Activated B cell treated with CpG ODN at 0.5 μM for 24 hours (primary cell): ENCODE results near the gene SAE1. TPM values are rescaled to one million over a fixed set of nuclear protein-coding genes. Genes with fewer than 3 reads are reported as not detected.
A peak's percentile ranks its signal among the peaks of the same experiment; 100 is the strongest.
"Not testable (repeated sequence)": the region's sequence is repeated elsewhere in the genome, so short reads cannot be mapped to it uniquely, and the experiment has no call there.

Experiments used
- ATAC-seq: fragments of 200-7000 bp; cut with Tn5 transposase; one replicate; pipeline ENCODE4 v1.10.0; 2021; ENCODE audit warnings: low read depth, mild to moderate bottlenecking, moderate library complexity
- CTCF ChIA-PET: fragments of 350-600 bp; sonication (Branson Sonifier 250); formaldehyde crosslinking; loops from one replicate; lab custom pipeline; 2021; ENCODE audit warnings: antibody characterized with exemption; lab: Charles Lee
- POLR2A ChIA-PET: fragments of 350-600 bp; sonication (Branson Sonifier 250); formaldehyde crosslinking; loops from one replicate; lab custom pipeline; 2021; ENCODE audit warnings: antibody characterized with exemption; lab: Charles Lee
- DNase-seq: peaks from one replicate; pipeline ENCODE4 v3.0.0; 2022
- H3K27ac Mint-ChIP-seq: one replicate; pipeline ENCODE4 v1.8.0; 2020; ENCODE audit warnings: mixed read lengths
- H3K27me3 Mint-ChIP-seq: one replicate; pipeline ENCODE4 v1.8.0; 2021; ENCODE audit warnings: mixed read lengths
- H3K36me3 Mint-ChIP-seq: one replicate; pipeline ENCODE4 v1.8.0; 2021; ENCODE audit warnings: low read depth, mixed read lengths
- H3K4me1 Mint-ChIP-seq: one replicate; pipeline ENCODE4 v1.8.0; 2021; ENCODE audit warnings: mixed read lengths
- H3K4me3 Mint-ChIP-seq: one replicate; pipeline ENCODE4 v1.8.0; 2020; ENCODE audit warnings: mild to moderate bottlenecking, mixed read lengths
- H3K9me3 Mint-ChIP-seq: one replicate; pipeline ENCODE4 v1.8.0; 2020; ENCODE audit warnings: mixed read lengths
- CTCF ChIP-seq: fragments of 200-600 bp; IDR thresholded peaks from one replicate; pipeline ENCODE4 v1.8.0; 2022; ENCODE audit warnings: antibody characterized with exemption, mild to moderate bottlenecking
- intact Hi-C: fragments of 100-400 bp; cut with micrococcal nuclease; formaldehyde crosslinking; loops from one replicate; pipeline ENCODE4 v1.15.1; 2024
- total RNA-seq: library from RNA; stranded (reverse); gene quantifications from 2 replicates; pipeline ENCODE4 v1.2.3, GENCODE V29; 2022

The SAE1 gene
- total RNA-seq, 1 donor from 2014 or later, result 67.4 TPM

- POLR2A ChIA-PET, result interaction anchor here (0.6 to 6.4 kb wide), 5 partner anchors 9 to 134 kb away, joined by 3 to 152 read pairs (median 4); partner anchors contain the start of genes CCDC9 and ZC3H4
- H3K4me3 Mint-ChIP-seq, result no peak overlapping the region
- intact Hi-C loops, result loop anchor here (1.0 kb wide), 2 partner anchors 168 to 234 kb away; no protein-coding TSS in a partner anchor
Measured at GRCh38 chr19:47247308-47247990, 116.8 kb downstream of the SAE1 start.

GRCh38 chr19:47253016-47253415 is 122.4 kb downstream of the SAE1 start:
- intact Hi-C loops, H3K4me3 Mint-ChIP-seq: not testable (repeated sequence)

More at GRCh38 chr19:47247308-47247990, 116.8 kb downstream of the SAE1 start:
- peak overlapping the region; percentile 62 for H3K27ac Mint-ChIP-seq
- peaks cover 20% of the 10 kb centered on the region for H3K4me1 Mint-ChIP-seq
- H3K9me3 Mint-ChIP-seq, result no peaks in the 10 kb centered on the region
- peaks cover 8% of the 10 kb centered on the region for H3K27me3 Mint-ChIP-seq
- H3K36me3 Mint-ChIP-seq, result no peaks in the 10 kb centered on the region
- peak; percentile 57 for TF ChIP-seq CTCF
- CTCF ChIA-PET, result interaction anchor here (0.7 to 6.8 kb wide), 12 partner anchors 9 to 651 kb away, joined by 3 to 378 read pairs (median 4); partner anchors contain the start of genes CCDC9 and SAE1
- ATAC-seq (no peak), DNase-seq (peak; percentile 75)

GRCh38 chr19:47253467-47253881 is 122.8 kb downstream of the SAE1 start:
- no peak for DNase-seq
- TF ChIP-seq CTCF, result no peak

More at GRCh38 chr19:47253016-47253415, 122.4 kb downstream of the SAE1 start:
- not testable (repeated sequence) for DNase-seq, H3K27me3 Mint-ChIP-seq, H3K27ac Mint-ChIP-seq, ATAC-seq, H3K9me3 Mint-ChIP-seq
- POLR2A ChIA-PET, result interaction anchor here (0.6 kb wide), 1 partner anchor 1060 kb away, joined by 3 read pairs; no protein-coding TSS in a partner anchor
- H3K36me3 Mint-ChIP-seq, result peaks cover 17% of the 10 kb centered on the region
- peaks cover 17% of the 10 kb centered on the region for H3K4me1 Mint-ChIP-seq
- CTCF ChIA-PET, result interaction anchor here (1.8 kb wide), 1 partner anchor 9 kb away, joined by 9 read pairs; no protein-coding TSS in a partner anchor

GRCh38 chr19:47253970-47254369 is 123.3 kb downstream of the SAE1 start:
- peaks cover 24% of the 10 kb centered on the region for H3K4me1 Mint-ChIP-seq
- ChIA-PET POLR2A (interaction anchor here (1.0 kb wide), 1 partner anchor 141 kb away, joined by 3 read pairs; the partner anchor contains the start of gene ZC3H4), CTCF (interaction anchor here (1.8 kb wide), 1 partner anchor 10 kb away, joined by 9 read pairs; no protein-coding TSS in a partner anchor)
- TF ChIP-seq CTCF, result no peak
- no peaks in the 10 kb centered on the region for H3K9me3 Mint-ChIP-seq
- H3K36me3 Mint-ChIP-seq, result peaks cover 24% of the 10 kb centered on the region
- H3K27ac Mint-ChIP-seq, result no peak overlapping the region
- DNase-seq, result no peak
- no peak for ATAC-seq
- no peak overlapping the region for H3K4me3 Mint-ChIP-seq
- intact Hi-C loops, result no loop called here
- peaks cover 1% of the 10 kb centered on the region for H3K27me3 Mint-ChIP-seq

More at GRCh38 chr19:47253467-47253881, 122.8 kb downstream of the SAE1 start:
- ATAC-seq, result no peak
- CTCF ChIA-PET, result interaction anchor here (1.8 kb wide), 1 partner anchor 9 kb away, joined by 9 read pairs; no protein-coding TSS in a partner anchor
- Mint-ChIP-seq H3K9me3 (no peaks in the 10 kb centered on the region), H3K4me1 (peaks cover 19% of the 10 kb centered on the region), H3K27ac (no peak overlapping the region), H3K27me3 (peaks cover 1% of the 10 kb centered on the region), H3K36me3 (peaks cover 19% of the 10 kb centered on the region), H3K4me3 (no peak overlapping the region)
- POLR2A ChIA-PET, result interaction anchor here (0.6 to 1.0 kb wide), 2 partner anchors 140 to 1060 kb away, joined by 3 read pairs; partner anchors contain the start of gene ZC3H4
- intact Hi-C loops, result no loop called here

- H3K4me1 Mint-ChIP-seq, result peaks cover 37% of the 10 kb centered on the region
- H3K4me3 Mint-ChIP-seq, result peak within 1 kb of the TSS; percentile 93
- CTCF ChIA-PET, result interaction anchor here (1.0 to 1.8 kb wide), 6 partner anchors 8 to 93 kb away, joined by 4 to 18 read pairs (median 9); partner anchors contain the start of genes DHX34 and INAFM1
- peaks cover 41% of the 10 kb centered on the region for H3K36me3 Mint-ChIP-seq
- no peaks in the 10 kb centered on the region for H3K9me3 Mint-ChIP-seq
- peak within 1 kb of the TSS; percentile 92 for H3K27ac Mint-ChIP-seq
- POLR2A ChIA-PET, result interaction anchor here (0.6 to 3.3 kb wide), 44 partner anchors 9 to 1353 kb away, joined by 3 to 144 read pairs (median 5); partner anchors contain the start of genes DHX34, INAFM1, KPTN and NAPA
- ATAC-seq, result no peak
- intact Hi-C loops, result loop anchor here (1.0 to 2.0 kb wide), 6 partner anchors 12 to 395 kb away; partner anchors contain the start of genes ARHGAP35, DHX34, TMEM160 and ZC3H4
- no peaks in the 10 kb centered on the region for H3K27me3 Mint-ChIP-seq
- peak; percentile 91 for DNase-seq
- no peak for TF ChIP-seq CTCF
Measured at GRCh38 chr19:47255879-47256692, 125.5 kb downstream of the SAE1 start, which contains the start of gene CCDC9. Gene CCDC9, plus strand, starts transcription at chr19:47256525. Its CDS starts 1,876 bp downstream, at chr19:47258401.
